ENCODE results near the gene RETREG3. TPM values are rescaled to one million over a fixed set of nuclear protein-coding genes. Genes with fewer than 3 reads are reported as not detected.

RETREG3 gene
- total and polyA plus RNA-seq, 2 donors (not counting 1 experiment from before 2014, with no cell fraction given): 37.5 to 67.0 TPM

- Histone ChIP-seq H3K27me3 (ENCODE audit: control insufficient read depth, insufficient read depth, low read length) (no peaks in the 10 kb centered on the region), H4K20me1 (ENCODE audit: control insufficient read depth, extremely low read depth, insufficient read depth, low read length) (no peaks in the 10 kb centered on the region), H3K4me2 (ENCODE audit: extremely low read depth, insufficient read depth, low read length) (no peak overlapping the region), H3K79me2 (ENCODE audit: control insufficient read depth, insufficient read depth, low read length) (no peaks in the 10 kb centered on the region), H3K4me1 (ENCODE audit: control insufficient read depth, extremely low read depth, insufficient read depth, low read length) (no peaks in the 10 kb centered on the region), H3K27ac (ENCODE audit: insufficient read depth, low read length) (no peak overlapping the region), H3K9me3 (ENCODE audit: control insufficient read depth, insufficient read depth, low read depth, low read length) (no peaks in the 10 kb centered on the region), H2AFZ (ENCODE audit: low read length) (no peak overlapping the region), H3K36me3 (ENCODE audit: control insufficient read depth, insufficient read depth, low read length) (peaks cover 14% of the 10 kb centered on the region), H3K4me3 (replicated peaks in 1 of 4; ENCODE audit: control extremely low read depth in 1 of 4, insufficient read depth in 1 of 4, low read depth in 3 of 4, low read length in 4 of 4) (no peak overlapping the region), H3K9ac (ENCODE audit: insufficient read depth, low read length) (no peak overlapping the region)
- TF ChIP-seq EZH2 (IDR thresholded peaks at IDR 0.05; ENCODE audit: low read length, missing control alignments): no peak
- no peak for TF ChIP-seq CTCF (conservative IDR thresholded peaks at IDR 0.05 in 1 of 2, IDR thresholded peaks at IDR 0.05 in 1 of 2; ENCODE audit: low read depth in 1 of 2, low read length in 2 of 2)
- DNase-seq (ENCODE audit: low read depth in 2 of 2): no peak
Measured at GRCh38 chr17:42586514-42587230, 22.5 kb downstream of the RETREG3 start.

- DNase-seq (ENCODE audit: low read depth in 2 of 2): no peak
- Histone ChIP-seq H3K27me3 (ENCODE audit: control insufficient read depth, insufficient read depth, low read length) (no peaks in the 10 kb centered on the region), H3K4me2 (ENCODE audit: extremely low read depth, insufficient read depth, low read length) (no peak overlapping the region), H3K27ac (ENCODE audit: insufficient read depth, low read length) (no peak overlapping the region), H3K9ac (ENCODE audit: insufficient read depth, low read length) (no peak overlapping the region), H3K36me3 (ENCODE audit: control insufficient read depth, insufficient read depth, low read length) (peaks cover 14% of the 10 kb centered on the region), H3K79me2 (ENCODE audit: control insufficient read depth, insufficient read depth, low read length) (no peaks in the 10 kb centered on the region), H3K9me3 (ENCODE audit: control insufficient read depth, insufficient read depth, low read depth, low read length) (no peaks in the 10 kb centered on the region), H3K4me3 (replicated peaks in 1 of 4; ENCODE audit: control extremely low read depth in 1 of 4, insufficient read depth in 1 of 4, low read depth in 3 of 4, low read length in 4 of 4) (no peak overlapping the region), H3K4me1 (ENCODE audit: control insufficient read depth, extremely low read depth, insufficient read depth, low read length) (no peaks in the 10 kb centered on the region), H2AFZ (ENCODE audit: low read length) (no peak overlapping the region), H4K20me1 (ENCODE audit: control insufficient read depth, extremely low read depth, insufficient read depth, low read length) (no peaks in the 10 kb centered on the region)
- TF ChIP-seq EZH2 (IDR thresholded peaks at IDR 0.05; ENCODE audit: low read length, missing control alignments): no peak
- TF ChIP-seq CTCF (conservative IDR thresholded peaks at IDR 0.05 in 1 of 2, IDR thresholded peaks at IDR 0.05 in 1 of 2; ENCODE audit: low read depth in 1 of 2, low read length in 2 of 2): no peak
Measured at GRCh38 chr17:42585353-42585752, 23.8 kb downstream of the RETREG3 start.

- no peak overlapping the region for H3K4me3 ChIP-seq (replicated peaks in 1 of 4; ENCODE audit: control extremely low read depth in 1 of 4, insufficient read depth in 1 of 4, low read depth in 3 of 4, low read length in 4 of 4)
- H3K27me3 ChIP-seq (ENCODE audit: control insufficient read depth, insufficient read depth, low read length): no peaks in the 10 kb centered on the region
- H3K4me2 ChIP-seq (ENCODE audit: extremely low read depth, insufficient read depth, low read length): no peak overlapping the region
- H3K4me1 ChIP-seq (ENCODE audit: control insufficient read depth, extremely low read depth, insufficient read depth, low read length): no peaks in the 10 kb centered on the region
- H4K20me1 ChIP-seq (ENCODE audit: control insufficient read depth, extremely low read depth, insufficient read depth, low read length): no peaks in the 10 kb centered on the region
- H3K9ac ChIP-seq (ENCODE audit: insufficient read depth, low read length): no peak overlapping the region
- DNase-seq (ENCODE audit: low read depth in 2 of 2): no peak
- peaks cover 14% of the 10 kb centered on the region for H3K36me3 ChIP-seq (ENCODE audit: control insufficient read depth, insufficient read depth, low read length)
- H3K27ac ChIP-seq (ENCODE audit: insufficient read depth, low read length): no peak overlapping the region
- TF ChIP-seq CTCF (conservative IDR thresholded peaks at IDR 0.05 in 1 of 2, IDR thresholded peaks at IDR 0.05 in 1 of 2; ENCODE audit: low read depth in 1 of 2, low read length in 2 of 2) (no peak), EZH2 (IDR thresholded peaks at IDR 0.05; ENCODE audit: low read length, missing control alignments) (no peak)
- no peak overlapping the region for H2AFZ ChIP-seq (ENCODE audit: low read length)
- H3K79me2 ChIP-seq (ENCODE audit: control insufficient read depth, insufficient read depth, low read length): no peaks in the 10 kb centered on the region
- no peaks in the 10 kb centered on the region for H3K9me3 ChIP-seq (ENCODE audit: control insufficient read depth, insufficient read depth, low read depth, low read length)
Measured at GRCh38 chr17:42584880-42585279, 24.3 kb downstream of the RETREG3 start.

Data from fibroblast of lung (primary cell).